Aorta (tissue), 5 donors: ENCODE results near the gene THSD7B. TPM values are rescaled to one million over a fixed set of nuclear protein-coding genes. Genes with fewer than 3 reads are reported as not detected.

ENCODE experiments used
- ATAC-seq: fragments of 200-7000 bp; cut with Tn5 transposase; one replicate; pipeline ENCODE4 v1.9.1; 2022; ENCODE audit warnings: moderate library complexity; ENCODE audit not compliant: low FRiP score
- DNase-seq, 2 donors: peaks; one replicate each; pipeline ENCODE4 v3.0.0-alpha.2; 2020
- H3K27ac ChIP-seq, 2 donors: one replicate each; pipeline ENCODE4 v1.5.1; 2013; ENCODE audit warnings: low read length in 2 of 2, mild to moderate bottlenecking in 2 of 2, moderate library complexity in 2 of 2, control low read depth in 1 of 2, inconsistent platforms in 1 of 2, low read depth in 1 of 2
- H3K27me3 ChIP-seq, 2 donors: one replicate each; pipeline ENCODE4 v1.6.1; 2013; ENCODE audit warnings: control low read depth in 1 of 2, low read length in 1 of 2, mild to moderate bottlenecking in 1 of 2, moderate library complexity in 1 of 2; ENCODE audit not compliant: insufficient read depth in 2 of 2, control insufficient read depth in 1 of 2
- H3K36me3 ChIP-seq, 2 donors: one replicate each; pipeline ENCODE4 v1.6.1; 2013; ENCODE audit warnings: control low read depth in 1 of 2, low read length in 1 of 2, mild to moderate bottlenecking in 1 of 2; ENCODE audit not compliant: insufficient read depth in 2 of 2, control insufficient read depth in 1 of 2
- H3K4me1 ChIP-seq, 2 donors: one replicate each; pipeline ENCODE4 v1.6.1; 2013; ENCODE audit warnings: low read length in 2 of 2, control low read depth in 1 of 2, mild to moderate bottlenecking in 1 of 2, moderate library complexity in 1 of 2; ENCODE audit not compliant: insufficient read depth in 2 of 2, control insufficient read depth in 1 of 2
- H3K4me3 ChIP-seq, 2 donors: one replicate each; pipeline ENCODE4 v1.5.1; 2013; ENCODE audit warnings: low read length in 2 of 2, control low read depth in 1 of 2, mild to moderate bottlenecking in 1 of 2
- H3K9me3 ChIP-seq: one replicate; pipeline ENCODE4 v1.6.1; 2013; ENCODE audit warnings: mild to moderate bottlenecking, low read length; ENCODE audit not compliant: control insufficient read depth
- WGBS, 2 donors: extraction: QIAGEN DNeasy Blood & Tissue Kit; methylation state at CpG; one replicate each; pipeline ENCODE4 v1.1.7; 2013; 5-methylcytosine and 5-hydroxymethylcytosine counted together
- intact Hi-C, 2 donors: fragments of 100-400 bp; cut with DNase I; formaldehyde crosslinking; loops; one replicate each; pipeline versions ENCODE4 v1.14.2 to v1.15.0; 2022
- polyA plus RNA-seq, 2 donors: library from polyadenylated mRNA; stranded (reverse); fragments of 200-250 nt; gene quantifications; one replicate each; pipeline ENCODE4 v1.2.3, GENCODE V29; 2013
- total RNA-seq, 2 donors: library from RNA; stranded (reverse); fragmentation: NEBNext Ultra II Directional; extraction: Animal tissue kit (Norgen Biotek cat#: 25700); gene quantifications; one replicate each; pipeline ENCODE4 v1.2.1, GENCODE V29; 2021
- donor health status: healthy with polysubstance abuse.
- donor health status: Bipolar disorder and iron deficiency.
- donor health status: DM: no; HTN: no; CAD: no.
- donor health status: DM: no; HTN: no; CAD: no.
- donor health status: DM: yes; HTN: yes; CAD: no.

The THSD7B gene
- total and polyA plus RNA-seq, 4 donors: 0.25 to 5.1 (median 1.8) TPM

DNA sequence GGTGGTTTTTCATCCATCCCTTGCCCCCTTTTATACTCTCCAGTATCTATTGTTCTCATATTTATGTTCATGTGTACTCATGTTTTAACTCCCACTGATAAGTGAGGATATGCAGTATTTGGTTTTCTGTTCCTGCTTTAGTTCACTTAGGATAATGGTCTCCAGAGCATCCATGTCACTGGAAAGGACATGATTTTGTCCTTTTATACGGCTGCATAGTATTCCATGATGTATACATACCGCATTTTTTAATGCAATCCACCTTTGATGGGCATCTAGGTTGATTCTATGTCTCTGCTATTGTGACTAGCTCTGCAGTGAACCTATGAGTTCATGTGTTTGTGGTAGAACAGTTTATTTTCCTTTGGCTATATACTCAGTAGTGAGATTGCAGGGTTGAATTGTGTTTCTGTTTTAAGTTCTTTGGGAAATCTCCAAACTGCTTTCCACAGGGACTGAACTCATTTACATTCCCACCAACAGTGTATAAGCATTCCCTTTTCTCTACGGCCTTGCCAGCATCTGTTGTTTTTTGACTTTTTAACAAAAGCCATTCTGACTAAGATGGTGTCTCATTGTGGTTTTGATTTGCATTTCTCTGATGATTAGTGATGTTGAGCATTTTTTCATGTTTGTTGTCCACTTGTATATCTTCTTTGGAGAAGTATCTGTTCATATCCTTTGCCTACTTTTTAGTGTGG, 420.2 kb downstream of the THSD7B start:
- no peaks in the 10 kb centered on the region for H3K36me3 ChIP-seq
- 91 to 92% methylated on average over 3 of the region's 3 CpGs for WGBS, 2 donors
- ATAC-seq (no peak), DNase-seq (no peak)
- intact Hi-C loops: no loop called here
- no peak overlapping the region for H3K4me3 ChIP-seq
- peaks cover 2% of the 10 kb centered on the region for H3K9me3 ChIP-seq
- H3K4me1 ChIP-seq: no peaks in the 10 kb centered on the region
- no peaks in the 10 kb centered on the region for H3K27me3 ChIP-seq
- no peak overlapping the region for H3K27ac ChIP-seq

DNA sequence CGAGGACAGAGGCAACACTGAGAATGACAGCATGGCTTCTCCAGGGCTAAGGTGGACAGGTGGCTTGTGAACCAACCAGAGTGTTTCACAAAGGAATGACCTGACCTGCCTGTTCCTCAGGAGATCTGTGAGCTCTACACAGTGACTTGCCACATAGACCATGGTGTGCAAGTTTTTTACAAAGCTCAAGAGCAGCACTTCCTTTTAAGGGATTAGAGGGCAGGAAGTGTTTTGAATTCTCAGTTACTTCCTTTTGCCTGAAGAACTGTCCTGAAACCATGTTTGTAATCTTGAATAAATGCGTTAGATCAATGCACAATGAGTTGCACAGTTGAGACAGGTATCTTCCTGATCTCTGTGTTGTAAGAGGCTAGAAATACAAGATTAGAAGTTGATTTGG, 421.9 kb downstream of the THSD7B start:
- no peaks in the 10 kb centered on the region for H3K27me3 ChIP-seq
- no peaks in the 10 kb centered on the region for H3K36me3 ChIP-seq
- H3K27ac ChIP-seq: no peak overlapping the region
- DNase-seq: no peak
- intact Hi-C loops: no loop called here
- no peak for ATAC-seq
- WGBS, 2 donors: 93% methylated on average over 2 of the region's 2 CpGs
- no peak overlapping the region for H3K4me3 ChIP-seq
- H3K4me1 ChIP-seq: no peaks in the 10 kb centered on the region
- H3K9me3 ChIP-seq: peaks cover 2% of the 10 kb centered on the region

DNA sequence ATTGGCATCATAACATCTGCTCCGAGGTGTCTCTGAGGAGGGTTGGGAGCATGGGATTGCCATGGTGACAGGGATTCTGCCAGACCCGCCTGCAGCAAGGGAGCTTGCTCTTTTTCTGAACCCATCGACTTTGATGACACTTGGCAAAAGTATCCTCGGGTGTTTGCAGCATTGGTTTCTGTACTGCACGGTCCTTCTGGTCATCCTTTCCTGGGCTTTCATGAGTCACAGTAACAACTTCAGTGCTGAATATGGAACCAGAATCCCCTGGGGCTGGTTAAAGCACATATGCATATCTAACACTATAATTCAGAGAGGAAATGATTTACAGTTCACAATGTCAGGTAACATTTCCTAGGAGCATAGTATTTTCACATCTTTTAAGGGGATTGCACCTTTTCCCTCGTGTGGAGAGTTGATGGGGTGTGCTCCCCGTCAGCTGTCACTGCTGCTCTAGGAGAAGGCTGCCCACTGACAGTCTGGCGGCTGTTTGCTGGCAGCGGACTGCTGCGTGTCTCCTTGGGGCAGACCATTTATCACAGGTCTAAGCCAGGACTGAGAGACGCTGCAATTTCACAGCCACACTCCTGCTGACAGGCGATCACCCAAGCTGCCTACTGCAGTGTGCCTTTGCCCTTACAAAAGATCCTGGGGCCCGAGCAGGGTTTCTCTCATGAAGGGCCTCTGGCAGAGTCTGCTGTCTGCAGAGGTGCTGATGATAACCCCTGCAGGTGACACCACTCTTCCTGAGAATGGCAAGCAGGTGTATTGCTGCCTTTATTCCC, 425.3 kb downstream of the THSD7B start:
- no peak overlapping the region for H3K4me3 ChIP-seq
- no peaks in the 10 kb centered on the region for H3K4me1 ChIP-seq
- intact Hi-C loops: loop anchor here in 1 of 2 donors (10.0 kb wide), 1 partner anchor 644 kb away; no protein-coding TSS in a partner anchor
- ATAC-seq (no peak), DNase-seq (no peak)
- peaks cover 2% of the 10 kb centered on the region for H3K9me3 ChIP-seq
- no peak overlapping the region for H3K27ac ChIP-seq
- H3K27me3 ChIP-seq: no peaks in the 10 kb centered on the region
- H3K36me3 ChIP-seq: no peaks in the 10 kb centered on the region
- 78 to 83% methylated on average over 13 of the region's 13 CpGs for WGBS, 2 donors

DNA sequence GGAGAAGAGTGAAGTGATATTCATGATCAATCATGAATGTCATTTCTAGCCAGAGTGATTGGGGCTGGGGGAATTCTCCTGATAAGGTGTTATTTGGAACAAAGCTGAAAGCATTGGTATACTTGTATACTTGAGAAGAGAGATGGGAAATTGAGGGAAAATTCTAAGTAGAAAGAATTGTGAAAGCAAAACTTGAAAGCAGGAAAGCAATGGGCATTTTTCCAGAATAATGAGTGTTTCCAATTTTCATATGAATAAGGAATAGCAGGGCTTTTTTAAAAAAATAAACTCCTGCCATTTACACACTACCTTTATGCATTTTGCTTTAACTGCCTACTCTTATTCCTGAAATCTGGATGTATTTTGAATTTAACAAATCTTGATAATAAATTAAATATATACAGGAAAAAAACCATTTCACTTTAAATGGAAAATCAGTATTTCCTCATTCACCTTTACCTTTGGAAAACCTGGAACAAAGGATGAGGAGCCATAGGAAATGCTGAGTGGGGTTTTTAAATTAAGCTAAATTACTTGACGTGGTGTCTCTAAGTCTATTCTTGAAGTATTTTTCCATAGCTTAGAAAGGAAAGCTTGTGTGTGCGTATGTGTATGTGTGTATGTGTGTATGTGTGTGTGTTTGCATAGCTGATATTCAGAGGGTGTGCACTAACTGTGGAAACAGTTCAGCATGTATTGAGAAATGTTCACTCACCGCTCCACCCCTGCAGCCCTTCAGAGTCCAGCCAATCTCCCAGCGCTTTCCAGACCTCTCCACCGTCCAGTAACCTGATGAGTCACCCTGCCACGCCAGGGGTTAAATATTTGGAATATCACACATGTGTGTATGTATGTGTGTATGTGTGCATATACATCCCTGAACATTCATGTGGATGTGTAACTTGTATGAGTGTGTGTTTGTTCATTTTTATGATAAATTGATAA, 427.3 kb downstream of the THSD7B start:
- no peak overlapping the region for H3K27ac ChIP-seq
- no peaks in the 10 kb centered on the region for H3K9me3 ChIP-seq
- DNase-seq (no peak), ATAC-seq (no peak)
- H3K36me3 ChIP-seq: no peaks in the 10 kb centered on the region
- H3K4me1 ChIP-seq: no peaks in the 10 kb centered on the region
- intact Hi-C loops: loop anchor here in 1 of 2 donors (10.0 kb wide), 1 partner anchor 642 kb away; no protein-coding TSS in a partner anchor
- H3K27me3 ChIP-seq: no peaks in the 10 kb centered on the region
- no peak overlapping the region for H3K4me3 ChIP-seq
- WGBS, 2 donors: 78 to 89% methylated on average over 6 of the region's 6 CpGs

DNA sequence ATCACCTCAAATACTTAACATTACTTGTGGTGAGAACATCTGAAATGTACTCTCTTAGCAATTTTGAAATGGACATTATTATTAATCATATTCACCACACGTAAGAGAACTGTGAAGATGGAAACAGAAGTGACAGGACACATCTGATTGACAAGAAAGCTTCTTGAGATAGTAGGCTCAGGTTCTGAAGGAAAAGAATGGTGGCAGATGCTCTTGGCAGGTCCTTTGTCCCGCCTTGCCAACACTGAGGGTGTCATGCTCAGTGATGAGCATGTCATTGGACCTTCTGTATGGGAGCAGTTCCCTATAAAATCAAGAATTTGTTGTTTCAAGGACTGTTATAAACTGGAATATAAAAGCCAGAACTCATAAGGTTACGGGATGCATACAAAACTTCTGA, 428.1 kb downstream of the THSD7B start:
- intact Hi-C loops: loop anchor here in 1 of 2 donors (10.0 kb wide), 1 partner anchor 641 kb away; no protein-coding TSS in a partner anchor

DNA sequence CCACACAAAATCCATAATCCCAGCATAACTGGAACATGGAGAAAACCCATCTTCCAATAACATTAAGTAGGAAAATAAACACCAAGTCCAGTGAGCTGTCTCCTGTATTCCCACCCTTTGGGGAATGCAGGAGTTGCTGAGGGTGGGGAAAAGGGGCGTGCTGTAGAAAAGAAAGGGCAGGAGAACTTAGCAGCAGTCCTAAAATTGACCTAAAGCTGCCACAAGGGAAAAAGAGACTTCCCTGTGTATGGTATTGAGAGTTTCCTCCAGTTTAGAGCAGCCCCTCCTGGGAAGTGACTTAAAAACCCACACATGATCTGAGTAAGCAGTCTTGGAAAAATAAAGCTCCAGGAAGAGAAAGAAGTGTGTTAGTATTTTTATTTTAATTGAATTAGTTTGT, 428.8 kb downstream of the THSD7B start:
- H3K4me1 ChIP-seq: no peaks in the 10 kb centered on the region
- intact Hi-C loops: loop anchor here in 1 of 2 donors (10.0 kb wide), 1 partner anchor 641 kb away; no protein-coding TSS in a partner anchor

More for the DNA sequence above, 428.1 kb downstream of the THSD7B start:
- Histone ChIP-seq H3K4me1 (no peaks in the 10 kb centered on the region), H3K4me3 (no peak overlapping the region), H3K27ac (no peak overlapping the region), H3K36me3 (no peaks in the 10 kb centered on the region), H3K9me3 (no peaks in the 10 kb centered on the region), H3K27me3 (no peaks in the 10 kb centered on the region)
- DNase-seq (no peak), ATAC-seq (no peak)
- WGBS, 2 donors: 95 to 96% methylated on average over 3 of the region's 3 CpGs

DNA sequence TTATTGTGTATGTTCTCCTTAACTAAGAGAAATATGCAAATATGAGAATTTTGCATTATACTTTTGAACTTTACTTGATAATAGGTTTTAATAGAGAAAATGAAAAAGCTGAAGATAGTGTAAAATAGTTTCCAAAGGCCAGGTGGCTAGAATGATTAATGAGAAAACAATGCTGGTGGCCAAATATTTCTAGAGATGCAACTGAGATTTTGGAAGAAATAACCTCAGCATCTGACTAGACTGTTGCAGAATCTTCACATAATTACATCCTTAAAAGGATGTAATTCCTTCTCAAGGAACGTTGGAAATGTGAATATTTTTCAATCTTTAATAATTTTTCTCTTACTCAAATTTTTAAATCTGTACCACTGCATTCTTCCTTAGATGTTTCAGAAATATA, 434.4 kb downstream of the THSD7B start:
- WGBS, 2 donors: 53 to 63% methylated on average over 1 of the region's 1 CpG
- H3K4me3 ChIP-seq: no peak overlapping the region
- ATAC-seq (no peak), DNase-seq (no peak)
- H3K27ac ChIP-seq: no peak overlapping the region
- no peaks in the 10 kb centered on the region for H3K27me3 ChIP-seq
- H3K36me3 ChIP-seq: no peaks in the 10 kb centered on the region
- H3K9me3 ChIP-seq: no peaks in the 10 kb centered on the region
- intact Hi-C loops: loop anchor here in 1 of 2 donors (10.0 kb wide), 1 partner anchor 635 kb away; no protein-coding TSS in a partner anchor
- H3K4me1 ChIP-seq: no peaks in the 10 kb centered on the region

More for the DNA sequence above, 428.8 kb downstream of the THSD7B start:
- H3K4me3 ChIP-seq: no peak overlapping the region
- ATAC-seq: no peak
- DNase-seq: no peak
- H3K27ac ChIP-seq: no peak overlapping the region
- WGBS, 2 donors: 35 to 53% methylated on average over 1 of the region's 1 CpG
- no peaks in the 10 kb centered on the region for H3K27me3 ChIP-seq
- no peaks in the 10 kb centered on the region for H3K36me3 ChIP-seq
- no peaks in the 10 kb centered on the region for H3K9me3 ChIP-seq

DNA sequence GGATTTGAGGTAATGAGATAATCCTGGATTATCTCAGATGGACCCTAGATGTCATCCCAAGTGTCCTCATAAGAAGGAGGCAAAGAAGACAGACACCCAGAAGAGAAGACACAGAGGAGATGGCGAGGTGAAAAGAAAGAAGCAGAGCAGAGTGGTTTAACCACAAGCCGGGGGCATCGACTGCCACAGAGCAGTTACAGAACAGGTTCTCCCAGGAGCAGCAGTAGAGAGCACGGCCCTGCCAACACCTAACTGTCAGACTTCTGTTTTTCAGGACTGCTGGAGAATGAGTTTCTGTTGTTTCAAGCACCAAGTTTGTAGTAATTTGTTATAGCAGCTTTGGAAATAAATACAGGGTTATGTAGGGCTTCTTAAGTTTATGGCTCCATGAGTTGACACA, 437.0 kb downstream of the THSD7B start:
- Histone ChIP-seq H3K4me1 (no peaks in the 10 kb centered on the region), H3K27me3 (no peaks in the 10 kb centered on the region), H3K27ac (no peak overlapping the region), H3K4me3 (no peak overlapping the region), H3K36me3 (no peaks in the 10 kb centered on the region), H3K9me3 (no peaks in the 10 kb centered on the region)
- 82 to 88% methylated on average over 4 of the region's 4 CpGs for WGBS, 2 donors
- intact Hi-C loops: no loop called here
- ATAC-seq (no peak), DNase-seq (no peak)
